Measurements from ENCODE around the gene CCZ1B. TPM values are rescaled to one million over a fixed set of nuclear protein-coding genes. Genes with fewer than 3 reads are reported as not detected.
"Not testable (repeated sequence)": the region's sequence is repeated elsewhere in the genome, so short reads cannot be mapped to it uniquely, and the experiment has no call there.

Gene CCZ1B
- total RNA-seq, 1 experiment from 2014 or later = 166 TPM

GRCh38 chr7:6825236-6826125 is 594 bp downstream of the CCZ1B start:
- peak in 1 of 2 experiments; percentile 19 for DNase-seq
- H3K27me3 ChIP-seq (ENCODE audit: insufficient read depth, low read depth); H3K9me3 ChIP-seq (ENCODE audit: insufficient read depth, low read depth); CTCF ChIA-PET; H2AFZ ChIP-seq; intact Hi-C loops (cut with micrococcal nuclease; ENCODE audit: unreplicated experiment); H4K20me1 ChIP-seq (ENCODE audit: insufficient read depth); H3K9me2 ChIP-seq (ENCODE audit: insufficient read depth); POLR2A ChIA-PET (ENCODE audit: unreplicated experiment); H3F3A ChIP-seq (ENCODE audit: insufficient read depth, low read depth); H3K27ac ChIP-seq: not testable (repeated sequence)
- peaks cover 14% of the 10 kb centered on the region for H3K4me1 ChIP-seq (replicated peaks; ENCODE audit: insufficient read depth)
- TSS peak; percentile 59 for BruUV-seq (replicated peaks)
- peak overlapping the region; percentile 76 for H3K4me2 ChIP-seq
- H3K79me2 ChIP-seq (ENCODE audit: low read depth) = peaks cover 19% of the 10 kb centered on the region
- peak overlapping the region; percentile 50; the same call in 1 of the 2 replicates for H3K4me3 ChIP-seq
- peaks cover 17% of the 10 kb centered on the region for H3K36me3 ChIP-seq (ENCODE audit: low read depth)

GRCh38 chr7:6821622-6822021 is 4.5 kb downstream of the CCZ1B start:
- H3K27me3 ChIP-seq (ENCODE audit: insufficient read depth, low read depth); POLR2A ChIA-PET (ENCODE audit: unreplicated experiment); DNase-seq; H3K4me2 ChIP-seq; H3K9me2 ChIP-seq (ENCODE audit: insufficient read depth); H2AFZ ChIP-seq; H4K20me1 ChIP-seq (ENCODE audit: insufficient read depth); H3K27ac ChIP-seq; H3K4me1 ChIP-seq (replicated peaks; ENCODE audit: insufficient read depth); intact Hi-C loops (cut with micrococcal nuclease; ENCODE audit: unreplicated experiment); H3F3A ChIP-seq (ENCODE audit: insufficient read depth, low read depth); BruUV-seq (replicated peaks); H3K4me3 ChIP-seq; H3K9me3 ChIP-seq (ENCODE audit: insufficient read depth, low read depth): not testable (repeated sequence)
- H3K36me3 ChIP-seq (ENCODE audit: low read depth) = peaks cover 28% of the 10 kb centered on the region
- H3K79me2 ChIP-seq (ENCODE audit: low read depth) = peaks cover 19% of the 10 kb centered on the region
- CTCF ChIA-PET = interaction anchor here (0.6 kb wide), 1 partner anchor 539 kb away, joined by 7 read pairs; no protein-coding TSS in a partner anchor

GRCh38 chr7:6815470-6815869 is 10.6 kb downstream of the CCZ1B start:
- H4K20me1 ChIP-seq (ENCODE audit: insufficient read depth); H3K4me1 ChIP-seq (replicated peaks; ENCODE audit: insufficient read depth); H3K9me3 ChIP-seq (ENCODE audit: insufficient read depth, low read depth); H3K9me2 ChIP-seq (ENCODE audit: insufficient read depth); intact Hi-C loops (cut with micrococcal nuclease; ENCODE audit: unreplicated experiment); H3K4me2 ChIP-seq; H2AFZ ChIP-seq; H3K27ac ChIP-seq; H3K4me3 ChIP-seq; H3K79me2 ChIP-seq (ENCODE audit: low read depth); H3F3A ChIP-seq (ENCODE audit: insufficient read depth, low read depth); H3K27me3 ChIP-seq (ENCODE audit: insufficient read depth, low read depth); POLR2A ChIA-PET (ENCODE audit: unreplicated experiment); BruUV-seq (replicated peaks); DNase-seq: not testable (repeated sequence)
- H3K36me3 ChIP-seq (ENCODE audit: low read depth) = peaks cover 11% of the 10 kb centered on the region; the same call in 1 of the 2 replicates
- CTCF ChIA-PET = interaction anchor here (0.6 kb wide), 1 partner anchor 958 kb away, joined by 7 read pairs; no protein-coding TSS in a partner anchor

GRCh38 chr7:6813011-6813410 is 13.1 kb downstream of the CCZ1B start:
- intact Hi-C loops (cut with micrococcal nuclease; ENCODE audit: unreplicated experiment); BruUV-seq (replicated peaks); H3K36me3 ChIP-seq (ENCODE audit: low read depth); H3K9me2 ChIP-seq (ENCODE audit: insufficient read depth); DNase-seq; H3K27ac ChIP-seq; H3F3A ChIP-seq (ENCODE audit: insufficient read depth, low read depth); CTCF ChIA-PET; H3K4me2 ChIP-seq; H3K4me3 ChIP-seq; H3K4me1 ChIP-seq (replicated peaks; ENCODE audit: insufficient read depth); H3K27me3 ChIP-seq (ENCODE audit: insufficient read depth, low read depth); POLR2A ChIA-PET (ENCODE audit: unreplicated experiment); H2AFZ ChIP-seq; H3K79me2 ChIP-seq (ENCODE audit: low read depth); H3K9me3 ChIP-seq (ENCODE audit: insufficient read depth, low read depth); H4K20me1 ChIP-seq (ENCODE audit: insufficient read depth): not testable (repeated sequence)

GRCh38 chr7:6807959-6808358 is 18.1 kb downstream of the CCZ1B start:
- H3K4me3 ChIP-seq; H4K20me1 ChIP-seq (ENCODE audit: insufficient read depth); H3K9me2 ChIP-seq (ENCODE audit: insufficient read depth); CTCF ChIA-PET; H3K27ac ChIP-seq; H3K9me3 ChIP-seq (ENCODE audit: insufficient read depth, low read depth); intact Hi-C loops (cut with micrococcal nuclease; ENCODE audit: unreplicated experiment); H3K27me3 ChIP-seq (ENCODE audit: insufficient read depth, low read depth); H3F3A ChIP-seq (ENCODE audit: insufficient read depth, low read depth); H3K4me1 ChIP-seq (replicated peaks; ENCODE audit: insufficient read depth); H3K79me2 ChIP-seq (ENCODE audit: low read depth); DNase-seq; H3K4me2 ChIP-seq; H3K36me3 ChIP-seq (ENCODE audit: low read depth); POLR2A ChIA-PET (ENCODE audit: unreplicated experiment); BruUV-seq (replicated peaks); H2AFZ ChIP-seq: not testable (repeated sequence)

- H3K4me2 ChIP-seq; H3K9me3 ChIP-seq (ENCODE audit: insufficient read depth, low read depth); BruUV-seq (replicated peaks); H2AFZ ChIP-seq; H3K27ac ChIP-seq; H3K27me3 ChIP-seq (ENCODE audit: insufficient read depth, low read depth); H4K20me1 ChIP-seq (ENCODE audit: insufficient read depth); H3K9me2 ChIP-seq (ENCODE audit: insufficient read depth); H3K79me2 ChIP-seq (ENCODE audit: low read depth); H3K4me3 ChIP-seq; H3K36me3 ChIP-seq (ENCODE audit: low read depth); DNase-seq; H3K4me1 ChIP-seq (replicated peaks; ENCODE audit: insufficient read depth); POLR2A ChIA-PET (ENCODE audit: unreplicated experiment); CTCF ChIA-PET; H3F3A ChIP-seq (ENCODE audit: insufficient read depth, low read depth); intact Hi-C loops (cut with micrococcal nuclease; ENCODE audit: unreplicated experiment): not testable (repeated sequence)
These were observed 18.6 kb downstream of the CCZ1B start for GRCh38 chr7:6807393-6807918.

- CTCF ChIA-PET; H3K4me3 ChIP-seq; H3K4me1 ChIP-seq (replicated peaks; ENCODE audit: insufficient read depth); BruUV-seq (replicated peaks); H3F3A ChIP-seq (ENCODE audit: insufficient read depth, low read depth); H3K36me3 ChIP-seq (ENCODE audit: low read depth); POLR2A ChIA-PET (ENCODE audit: unreplicated experiment); H3K27me3 ChIP-seq (ENCODE audit: insufficient read depth, low read depth); H2AFZ ChIP-seq; H3K4me2 ChIP-seq; DNase-seq; H3K9me3 ChIP-seq (ENCODE audit: insufficient read depth, low read depth); H4K20me1 ChIP-seq (ENCODE audit: insufficient read depth); H3K9me2 ChIP-seq (ENCODE audit: insufficient read depth); H3K79me2 ChIP-seq (ENCODE audit: low read depth); H3K27ac ChIP-seq; intact Hi-C loops (cut with micrococcal nuclease; ENCODE audit: unreplicated experiment): not testable (repeated sequence)
These were observed 25.7 kb downstream of the CCZ1B start for GRCh38 chr7:6800331-6800730.
